H4 (cell line): ENCODE results near the gene PPP1R13B. TPM values are rescaled to one million over a fixed set of nuclear protein-coding genes. Genes with fewer than 3 reads are reported as not detected.
"Not testable (repeated sequence)": the region's sequence is repeated elsewhere in the genome, so short reads cannot be mapped to it uniquely, and the experiment has no call there.

Experiments
- DNase-seq: peaks from one replicate; pipeline ENCODE4 v3.0.0-alpha.2; 2015; ENCODE audit warnings: low spot score
- total RNA-seq: library from RNA; depleted of rRNA; stranded (reverse); fragments of >200 nt; shearing (Covaris generic); gene quantifications from 2 replicates; pipeline ENCODE4 v1.2.3, GENCODE V29; 2014

Gene PPP1R13B
- total RNA-seq, 1 experiment from 2014 or later, result 2.9 TPM

DNA sequence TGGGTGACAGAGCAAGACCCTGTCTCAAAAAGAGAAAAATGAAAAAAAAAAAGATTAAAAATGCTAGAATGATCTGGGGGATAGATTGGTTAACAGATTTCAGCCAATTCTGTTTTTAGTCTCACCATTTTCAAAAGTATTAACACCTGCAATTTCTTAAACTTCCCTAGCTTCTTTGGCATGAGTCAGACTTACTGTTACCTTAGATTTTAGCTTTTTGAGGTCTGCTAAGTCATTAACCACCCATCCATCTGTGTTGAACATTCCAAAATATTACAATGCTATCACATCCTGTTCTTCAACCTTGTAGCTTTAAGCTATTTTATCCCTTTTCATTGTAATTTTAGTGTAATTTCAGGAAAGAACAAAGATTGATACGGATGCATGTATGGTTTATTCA is 59.3 kb downstream of the PPP1R13B start:
- DNase-seq, result no peak

DNA sequence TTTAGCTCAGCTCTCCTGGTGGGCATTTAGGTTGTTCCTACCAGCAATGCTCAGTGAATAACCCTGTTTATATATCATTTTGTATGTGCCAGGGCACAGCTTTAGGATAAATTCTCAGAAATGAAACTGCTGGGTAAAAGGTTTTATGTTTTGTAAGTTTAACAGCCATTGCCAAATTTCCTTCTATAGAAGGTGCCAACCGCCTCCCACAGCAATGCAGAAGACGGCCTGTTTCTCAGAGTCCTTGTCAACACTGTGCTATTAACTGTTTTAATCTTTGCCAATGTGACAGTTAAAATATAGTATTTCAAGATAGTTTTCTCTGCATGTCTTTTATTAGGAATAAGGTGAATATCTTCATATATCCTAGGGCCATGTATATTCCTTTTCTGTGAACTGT is 65.0 kb downstream of the PPP1R13B start:
- DNase-seq, result no peak

DNA sequence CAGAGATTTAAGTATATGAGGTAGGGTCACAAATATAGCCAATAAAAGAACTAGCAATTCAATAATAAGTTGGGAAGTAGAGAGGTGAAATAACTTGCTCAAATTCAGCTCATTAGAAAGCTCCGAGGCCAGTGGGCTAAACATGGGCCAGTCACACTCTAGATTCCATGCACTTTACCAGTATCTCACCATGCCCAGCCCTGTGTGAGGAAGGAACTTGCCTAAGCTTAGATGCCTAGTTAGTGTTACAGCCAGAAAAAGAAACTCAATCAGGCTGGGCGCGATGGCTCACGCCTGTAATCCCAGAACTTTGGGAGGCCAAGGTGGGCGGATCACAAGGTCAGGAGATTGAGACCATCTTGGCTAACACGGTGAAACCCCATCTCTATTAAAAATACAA is 71.1 kb downstream of the PPP1R13B start:
- not testable (repeated sequence) for DNase-seq

DNA sequence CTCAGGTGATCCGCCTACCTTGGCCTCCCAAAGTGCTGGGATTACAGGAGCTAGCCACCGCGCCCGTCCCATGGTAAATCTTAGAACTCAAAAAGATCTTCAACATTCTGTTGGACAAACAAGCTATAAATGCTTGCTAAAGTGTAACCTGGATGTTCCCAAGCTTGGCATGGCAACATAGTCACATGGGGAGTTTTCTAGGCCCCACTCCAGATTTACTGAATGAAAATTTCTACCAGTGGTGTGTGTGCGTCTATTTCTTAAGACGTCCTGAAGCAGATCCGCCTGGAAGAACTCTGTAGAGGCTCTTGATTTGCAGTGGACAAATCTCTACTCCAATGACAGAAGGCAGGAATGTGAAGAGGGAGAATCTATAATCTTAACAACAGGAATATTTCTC is 71.9 kb downstream of the PPP1R13B start:
- no peak for DNase-seq

DNA sequence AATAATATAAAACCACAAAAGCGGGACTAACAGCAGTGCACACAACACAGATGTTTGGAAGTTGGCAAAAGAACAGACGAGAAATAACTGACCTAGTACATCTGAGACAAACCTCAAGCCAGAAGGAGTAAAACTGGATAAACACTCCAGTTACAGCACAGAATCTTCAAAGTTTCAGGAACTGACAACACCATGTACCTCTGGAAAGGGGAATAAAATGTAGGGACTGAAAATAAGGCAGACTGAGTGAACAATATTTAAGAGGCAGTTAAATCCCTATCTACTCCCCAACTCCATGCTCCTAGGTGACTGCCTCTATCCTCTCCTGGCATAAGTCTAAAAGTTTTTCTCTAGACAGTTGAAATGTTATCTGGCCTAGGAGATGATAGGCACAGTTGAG is 73.9 kb downstream of the PPP1R13B start:
- no peak for DNase-seq

DNA sequence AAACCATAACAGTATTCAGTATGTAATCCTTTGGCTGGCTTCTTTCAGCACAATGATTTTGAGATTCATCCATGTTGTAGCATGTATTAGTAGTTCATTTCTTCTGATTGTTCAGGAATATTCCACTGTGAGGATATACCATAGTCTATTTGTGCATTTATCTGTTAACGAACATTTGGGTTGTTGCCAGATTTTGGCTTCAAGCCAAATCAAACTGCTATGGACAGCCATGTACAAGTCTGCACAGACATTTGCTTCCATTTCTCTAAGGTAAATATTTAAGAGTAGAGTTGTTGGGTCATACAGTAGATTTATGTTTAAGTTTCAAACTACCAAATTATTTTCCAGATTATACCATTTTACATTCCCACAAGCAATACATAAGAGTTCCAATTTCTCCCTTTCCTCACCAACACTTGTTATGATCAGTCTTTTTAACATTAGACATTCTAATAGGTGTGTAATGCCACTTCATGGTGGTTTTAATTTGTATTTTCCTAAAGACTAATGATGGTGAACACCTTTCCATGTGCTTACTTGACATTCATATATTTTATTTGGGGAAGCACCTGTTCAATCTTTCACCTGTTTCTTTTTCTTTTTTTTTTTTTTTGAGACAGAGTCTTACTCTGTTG is 75.2 kb downstream of the PPP1R13B start:
- DNase-seq, result no peak

DNA sequence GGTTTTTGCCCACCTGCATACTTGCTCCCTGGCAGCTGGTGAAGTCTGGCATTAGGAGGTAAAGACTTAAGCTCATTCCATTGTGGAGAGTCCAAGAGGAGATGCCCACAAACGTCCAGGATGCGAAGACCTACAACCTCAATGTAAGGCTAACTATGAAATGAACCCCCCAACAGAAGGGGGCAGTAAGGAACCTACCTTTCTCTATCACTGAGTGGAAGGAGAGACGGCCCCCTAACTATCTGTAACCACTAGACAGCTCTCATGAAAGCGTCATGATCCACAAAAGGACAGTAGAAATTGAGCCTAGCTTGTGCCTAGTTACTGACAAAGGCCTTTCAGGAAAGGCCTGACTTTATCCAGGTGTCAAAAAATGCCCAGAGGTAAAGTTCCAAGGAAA is 76.5 kb downstream of the PPP1R13B start:
- DNase-seq, result no peak

DNA sequence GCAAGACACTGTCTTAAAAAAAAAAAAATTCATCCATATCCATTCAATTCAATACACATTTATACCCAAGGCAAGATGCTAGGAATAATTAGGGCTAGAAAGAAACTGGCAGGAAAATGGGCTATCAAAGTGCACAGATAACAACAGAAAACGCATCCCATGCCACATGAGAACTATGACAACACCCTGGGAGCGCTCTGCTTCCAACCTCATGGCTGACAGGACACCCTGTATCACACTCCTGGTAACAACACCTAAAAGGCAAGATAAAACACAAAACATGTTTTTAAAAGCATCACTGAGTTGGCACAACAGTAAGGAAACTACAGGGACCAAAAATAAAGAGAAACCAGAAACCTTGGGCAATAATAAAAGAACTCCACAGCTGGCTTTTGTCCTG is 76.9 kb downstream of the PPP1R13B start:
- DNase-seq, result no peak

DNA sequence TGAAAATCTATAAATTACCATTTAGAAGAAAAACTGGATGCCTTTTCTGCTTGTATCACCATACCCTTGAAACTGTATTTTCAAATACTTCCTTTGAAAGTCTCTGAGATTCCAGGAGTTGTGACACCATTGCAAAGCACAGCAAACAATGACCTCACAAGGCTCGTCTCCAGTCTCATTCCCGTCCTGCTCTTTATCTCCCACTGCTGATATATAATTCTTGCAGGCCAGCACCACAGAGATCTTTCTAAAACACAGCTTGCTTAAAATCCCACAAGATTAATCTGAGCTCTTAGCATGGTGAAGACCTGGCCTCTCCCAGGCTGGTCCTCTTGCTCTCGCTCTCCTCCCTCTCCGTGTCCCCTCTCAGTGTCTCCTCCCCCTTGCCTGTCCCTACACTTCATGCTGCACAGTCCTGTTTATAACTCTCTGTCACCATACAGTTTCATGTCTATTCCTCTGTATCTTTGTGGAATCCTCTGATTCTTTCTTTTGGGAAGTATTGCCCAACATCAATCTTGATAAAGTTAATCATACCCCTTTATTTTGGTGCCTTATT is 80.0 kb downstream of the PPP1R13B start:
- no peak for DNase-seq

DNA sequence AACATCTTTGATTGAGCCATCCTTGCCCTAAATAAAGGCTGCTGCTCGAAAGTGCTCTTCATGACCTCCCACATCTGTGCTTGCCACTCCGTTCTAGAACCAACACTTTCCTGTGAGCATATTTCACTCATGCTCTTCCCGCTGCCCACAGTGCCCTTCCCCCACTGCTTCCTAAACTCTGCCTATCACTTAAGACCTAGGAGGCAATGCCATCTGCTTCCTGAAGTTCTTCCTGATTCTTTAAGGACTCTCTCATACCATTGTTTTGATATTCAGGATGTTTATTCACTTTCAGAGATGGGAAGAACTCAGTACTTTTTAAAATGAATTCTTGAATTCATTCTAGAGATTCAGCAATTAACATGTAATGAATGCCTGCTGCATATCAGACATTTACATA is 81.8 kb downstream of the PPP1R13B start:
- no peak for DNase-seq

DNA sequence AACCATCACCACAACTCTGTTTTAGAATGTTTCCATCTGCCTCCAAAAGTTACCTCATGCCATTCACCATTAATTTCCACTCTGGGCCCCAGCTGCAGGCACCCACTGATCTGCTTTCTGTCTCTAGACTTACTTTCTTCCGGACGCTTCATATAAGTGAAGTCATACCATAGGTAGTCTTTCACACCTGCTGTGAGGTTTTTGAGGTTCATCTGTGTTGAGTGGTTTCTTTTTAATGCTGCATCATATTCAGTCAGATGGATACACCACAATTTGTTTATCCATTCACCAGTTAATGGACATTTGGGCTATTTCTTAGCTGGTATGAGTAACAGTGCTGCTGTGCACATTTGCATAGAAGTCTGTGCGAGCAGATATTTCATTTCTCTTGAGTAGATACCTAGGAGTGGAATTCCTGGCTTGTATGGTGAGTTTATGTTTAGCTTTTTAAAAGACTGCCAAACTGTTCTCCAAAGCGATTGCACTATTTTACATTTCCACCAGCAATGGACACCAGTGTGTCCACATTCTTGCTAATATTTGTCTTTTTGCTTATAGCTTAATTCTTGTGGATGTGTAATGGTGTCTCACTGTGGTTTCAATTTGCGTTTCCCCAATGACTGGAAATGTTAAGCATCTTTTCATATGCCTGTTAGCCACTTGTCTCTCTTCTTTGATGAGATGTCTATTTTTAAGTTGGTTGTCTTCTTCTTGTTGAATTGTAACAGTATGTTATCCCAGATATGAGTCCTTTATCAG is 83.5 kb downstream of the PPP1R13B start:
- no peak for DNase-seq

DNA sequence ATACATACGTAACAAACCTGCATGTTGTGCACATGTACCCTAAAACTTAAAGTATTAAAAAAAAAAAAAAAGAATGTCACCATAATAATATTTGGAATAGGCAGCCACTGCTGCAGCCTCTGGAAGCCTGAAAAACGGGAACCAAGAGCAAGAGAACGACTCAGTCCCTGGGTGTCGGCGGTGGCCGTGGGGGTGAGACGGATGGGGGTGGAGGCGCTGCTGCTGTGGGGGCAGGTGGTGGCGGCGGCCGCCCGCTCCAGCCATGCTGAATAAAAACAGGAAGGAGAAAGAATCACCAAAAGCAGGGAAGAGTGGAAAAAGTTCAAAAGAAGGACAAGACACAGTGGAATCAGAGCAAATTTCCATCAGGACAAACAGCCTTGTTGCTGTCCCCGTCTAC is 84.8 kb downstream of the PPP1R13B start:
- DNase-seq, result no peak

DNA sequence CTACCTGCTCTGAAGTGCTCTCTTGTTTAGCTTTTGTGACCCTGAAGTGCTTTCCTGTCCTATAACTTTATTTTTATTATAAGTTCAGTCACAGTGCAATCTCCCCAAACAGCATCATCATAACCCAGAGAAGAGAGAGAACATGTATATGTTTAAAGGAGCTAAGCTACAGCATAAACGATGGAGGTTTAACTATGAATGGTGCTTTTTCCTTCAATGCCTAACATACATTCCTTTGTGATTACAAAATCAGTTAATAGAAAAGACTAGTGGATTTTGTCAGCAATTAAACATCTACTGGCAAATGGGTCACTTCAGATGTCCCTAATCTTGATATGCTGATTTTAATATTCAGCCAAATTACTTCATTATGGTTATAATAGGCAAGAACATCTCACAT is 85.3 kb downstream of the PPP1R13B start:
- DNase-seq, result no peak

DNA sequence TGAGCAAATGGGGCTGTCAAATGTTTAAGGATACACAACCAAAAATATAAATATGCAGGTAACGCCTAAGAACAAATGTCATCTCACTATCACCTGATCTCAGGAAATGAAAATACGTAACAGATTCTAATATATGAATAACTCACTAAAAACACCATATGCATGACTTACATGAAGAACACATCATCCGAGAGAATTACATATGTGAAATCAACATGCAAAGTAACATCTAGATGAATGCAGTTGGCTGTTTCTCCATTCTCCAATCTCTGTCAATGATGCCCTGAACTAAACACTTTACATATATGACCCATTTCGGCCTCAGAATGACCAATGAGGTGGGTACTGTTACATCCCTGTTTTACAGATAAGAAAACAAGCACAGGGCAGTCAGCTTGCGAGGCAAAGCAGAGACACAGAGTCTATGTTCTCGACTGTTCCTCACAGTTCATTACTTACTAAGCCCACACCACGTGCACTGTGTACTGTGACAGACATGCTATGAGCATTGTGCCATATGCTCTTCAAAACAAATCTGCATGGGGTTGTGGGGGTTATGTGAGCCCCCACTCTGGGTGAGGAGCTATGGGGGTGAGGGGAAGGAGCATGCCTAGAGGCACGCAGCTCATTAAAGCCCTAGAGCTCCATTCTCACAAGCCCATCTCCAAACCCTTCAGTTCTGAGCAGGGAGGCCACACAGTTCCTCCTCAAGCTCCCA is 89.2 kb downstream of the PPP1R13B start:
- DNase-seq, result no peak

DNA sequence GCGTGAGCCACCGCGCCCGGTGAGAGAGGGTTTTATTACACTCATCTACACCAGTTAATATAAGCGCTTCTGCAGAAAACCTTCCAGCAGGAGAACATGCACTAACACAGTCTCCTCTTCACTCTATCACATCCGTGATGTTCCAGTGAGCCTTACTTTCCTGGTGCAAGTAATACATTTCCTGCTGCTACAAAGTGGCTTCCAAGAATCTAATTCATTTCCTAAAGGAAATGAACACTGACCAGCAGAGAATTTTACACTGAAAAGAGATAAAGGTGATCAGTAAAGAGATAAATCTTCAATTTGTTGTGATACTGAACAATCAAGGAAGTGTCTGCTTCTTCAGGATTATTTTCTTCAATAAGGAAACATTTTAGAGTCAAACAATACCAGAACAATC is 92.3 kb downstream of the PPP1R13B start:
- DNase-seq, result no peak

DNA sequence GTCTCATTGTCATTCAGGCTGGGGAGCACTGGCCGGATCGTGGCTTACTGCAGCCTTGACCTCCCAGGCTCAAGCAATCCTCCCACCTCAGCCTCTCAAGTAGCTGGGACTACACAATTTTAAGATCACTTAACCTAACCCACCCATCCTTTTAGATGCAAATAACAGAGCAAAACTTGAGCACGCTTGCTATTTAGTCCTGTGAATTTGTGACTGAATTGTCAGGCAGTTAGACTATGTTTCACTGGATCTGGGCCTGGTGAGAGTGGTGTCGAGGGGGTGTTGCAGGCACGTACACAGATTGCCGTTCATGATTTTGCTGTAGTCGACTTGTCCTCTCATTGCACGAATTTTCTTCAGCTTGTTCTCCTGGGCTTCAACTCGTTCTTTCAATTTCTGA is 93.6 kb downstream of the PPP1R13B start:
- no peak for DNase-seq

DNA sequence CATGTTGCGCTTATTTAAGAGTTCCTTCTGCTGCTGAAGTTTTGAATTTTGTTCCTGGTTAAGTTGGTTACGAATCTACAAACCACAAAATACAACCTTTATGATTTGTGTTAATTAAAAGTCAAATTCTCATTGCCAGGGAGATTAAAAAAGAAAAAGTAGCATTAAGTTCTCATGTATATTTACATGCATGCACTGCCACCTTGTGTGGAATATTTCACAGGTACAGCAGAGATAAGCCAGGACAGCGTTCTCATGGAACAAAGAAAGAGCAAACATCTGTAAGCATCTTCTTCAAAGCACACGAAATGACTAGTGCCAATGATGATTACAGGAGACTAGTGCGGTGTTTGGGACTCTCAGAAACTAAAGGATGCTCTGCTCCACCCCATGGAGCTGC is 97.5 kb downstream of the PPP1R13B start:
- DNase-seq, result no peak

DNA sequence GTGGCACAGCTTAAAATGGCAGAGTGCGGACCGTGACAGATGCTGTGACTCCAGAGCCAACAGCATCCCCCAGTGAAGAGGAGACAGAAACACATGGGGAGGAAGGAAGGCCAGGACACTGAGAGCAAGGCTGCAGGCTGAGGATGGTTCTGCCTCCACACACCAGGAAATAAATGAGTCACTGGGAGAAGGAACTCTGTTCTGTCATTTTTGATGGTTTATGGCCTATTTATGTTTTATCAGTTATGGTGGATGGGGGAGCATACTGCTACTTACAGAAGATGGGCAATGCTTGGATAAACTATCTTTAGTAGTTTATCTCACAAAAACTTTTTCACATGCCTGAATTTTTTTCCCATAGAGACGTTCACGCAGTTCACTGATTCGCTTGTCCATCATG is 97.9 kb downstream of the PPP1R13B start:
- no peak for DNase-seq

DNA sequence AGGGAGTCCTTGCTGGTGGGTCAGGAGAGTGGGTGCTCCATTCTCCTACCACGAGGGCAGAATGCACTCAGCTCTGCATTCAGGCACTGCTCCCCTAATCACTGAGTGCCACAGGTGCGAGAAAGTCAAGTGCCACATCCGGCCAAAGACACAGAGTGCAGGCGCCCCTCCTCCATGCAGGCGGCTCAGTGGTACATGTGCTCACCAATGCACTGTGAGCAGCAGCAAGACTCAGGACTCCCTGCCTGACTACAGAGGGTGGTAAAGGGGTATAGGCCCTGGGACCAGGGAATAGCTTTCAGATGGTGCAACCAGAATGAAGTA is 98.9 kb downstream of the PPP1R13B start:
- DNase-seq, result no peak

DNA sequence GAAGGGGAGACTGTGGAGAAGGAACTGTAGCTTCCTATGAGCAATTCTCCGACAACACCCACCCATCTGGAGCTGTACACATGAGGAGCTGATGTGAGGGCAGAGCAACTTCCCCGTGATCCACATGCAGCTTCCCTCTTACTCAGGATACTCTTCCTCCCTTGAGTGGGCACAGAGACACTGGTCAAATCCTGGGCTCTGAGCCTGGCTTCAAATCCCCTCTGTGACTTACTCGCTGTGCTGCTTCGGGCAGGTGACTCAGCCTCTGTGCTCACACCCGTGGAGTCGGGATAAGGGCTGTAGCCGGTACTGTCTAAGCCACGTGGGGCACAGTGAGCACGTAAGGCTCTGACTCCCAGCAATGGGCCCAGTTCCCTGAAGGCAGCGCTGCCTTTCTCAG is 100.7 kb downstream of the PPP1R13B start:
- DNase-seq, result no peak

DNA sequence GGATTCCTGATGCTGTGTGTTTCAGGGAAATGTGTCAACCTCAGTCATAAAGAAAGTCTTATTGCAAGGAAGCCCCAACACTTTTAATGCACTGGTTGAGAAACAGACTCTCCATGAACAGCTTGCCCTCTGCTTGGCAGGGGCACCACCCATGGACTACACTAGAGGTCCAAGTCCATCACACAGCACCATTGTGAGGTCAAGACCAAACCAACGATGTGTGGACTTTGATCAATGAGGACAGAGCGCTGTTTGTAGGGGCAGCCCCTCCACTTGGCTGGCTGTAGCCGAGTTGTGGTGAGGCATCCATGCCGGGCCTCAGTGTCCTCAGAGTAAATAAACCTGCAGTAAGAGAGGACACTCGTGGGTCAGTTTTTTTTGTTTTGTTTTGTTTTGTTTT is 102.0 kb downstream of the PPP1R13B start:
- DNase-seq, result no peak

DNA sequence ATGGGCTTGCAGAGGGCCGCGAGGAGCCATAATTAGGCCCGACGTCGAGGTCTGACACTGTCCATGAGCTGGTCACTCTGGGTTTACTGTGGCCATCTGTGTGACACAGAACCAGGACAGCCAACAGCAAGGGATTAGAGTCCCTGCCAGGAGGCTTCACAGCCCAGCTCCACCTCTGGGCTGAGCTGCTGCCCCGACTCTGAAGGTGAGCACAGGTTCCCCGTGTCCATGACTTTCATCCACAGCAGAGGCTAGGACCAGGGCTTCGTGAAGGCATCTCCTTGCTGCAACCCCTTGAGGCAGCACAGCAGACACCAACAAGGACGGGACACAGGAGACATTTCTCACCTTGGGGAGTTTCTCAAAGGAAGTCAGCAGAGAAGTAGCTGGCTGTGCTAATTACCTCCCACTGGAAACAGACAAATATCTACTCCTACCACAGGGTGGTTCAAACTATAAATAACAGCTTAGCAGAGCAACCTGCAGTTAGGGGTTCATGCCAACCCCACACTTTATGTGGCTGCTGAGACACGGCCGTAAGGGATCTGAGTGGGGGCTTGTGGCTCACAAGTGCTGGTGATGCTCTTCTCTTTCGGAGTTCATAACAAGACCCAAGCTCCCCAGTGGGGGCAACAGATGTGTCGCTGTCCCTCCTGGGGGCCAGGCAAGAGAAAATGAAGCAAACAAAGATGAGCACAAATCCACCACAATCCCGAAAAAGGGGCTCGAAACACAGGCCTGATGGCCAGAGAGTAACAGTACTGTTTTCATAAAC is 102.6 kb downstream of the PPP1R13B start:
- DNase-seq, result no peak
